Lower leg skin (tissue), 4 donors: ENCODE measurements around the gene KIZ. TPM values are rescaled to one million over a fixed set of nuclear protein-coding genes. Genes with fewer than 3 reads are reported as not detected.
"Not testable (repeated sequence)": the region's sequence is repeated elsewhere in the genome, so short reads cannot be mapped to it uniquely, and the experiment has no call there.

Experiments
- DNase-seq, 2 donors: peaks; one replicate each; pipeline ENCODE4 v3.0.0-alpha.2; 2019; ENCODE audit warnings: low spot score in 2 of 2
- H3K4me3 ChIP-seq: fragments of 200-600 bp; sonication (generic); 2 replicates; pipeline ENCODE4 v1.5.1; 2017; ENCODE audit warnings: mild to moderate bottlenecking, low read depth; ENCODE audit not compliant: poor library complexity, severe bottlenecking
- POLR2A ChIP-seq, 2 donors: fragments of 450-650 bp; IDR thresholded peaks; one replicate each; pipeline ENCODE4 v1.6.1; 2016 to 2017; ENCODE audit warnings: antibody characterized with exemption in 2 of 2, mild to moderate bottlenecking in 1 of 2, moderate library complexity in 1 of 2
- WGBS, 2 donors: methylation state at CpG; one replicate each; pipeline ENCODE4 v1.1.5; 2018; 5-methylcytosine and 5-hydroxymethylcytosine counted together
- intact Hi-C: fragments of 100-400 bp; cut with DNase I; formaldehyde crosslinking; loops from one replicate; pipeline ENCODE4 v1.15.0; 2023; ENCODE audit warnings: low total_unique reads
- total RNA-seq, 4 donors: library from RNA; depleted of rRNA; stranded (reverse); fragments of >200 nt; gene quantifications; one replicate each; pipeline ENCODE4 v1.1.0, GENCODE V29; 2016
- TF ChIP-seq, protein P1 (sequence below), 3 donors: fragments of 450-650 bp; IDR thresholded peaks; one replicate each; pipeline ENCODE4 v1.5.1; 2016; ENCODE audit warnings: antibody characterized with exemption in 3 of 3, mild to moderate bottlenecking in 3 of 3, moderate library complexity in 2 of 3

Gene KIZ
- total RNA-seq, 4 donors from 2014 or later, result 17.8 to 25.0 (median 23.0) TPM

DNA sequence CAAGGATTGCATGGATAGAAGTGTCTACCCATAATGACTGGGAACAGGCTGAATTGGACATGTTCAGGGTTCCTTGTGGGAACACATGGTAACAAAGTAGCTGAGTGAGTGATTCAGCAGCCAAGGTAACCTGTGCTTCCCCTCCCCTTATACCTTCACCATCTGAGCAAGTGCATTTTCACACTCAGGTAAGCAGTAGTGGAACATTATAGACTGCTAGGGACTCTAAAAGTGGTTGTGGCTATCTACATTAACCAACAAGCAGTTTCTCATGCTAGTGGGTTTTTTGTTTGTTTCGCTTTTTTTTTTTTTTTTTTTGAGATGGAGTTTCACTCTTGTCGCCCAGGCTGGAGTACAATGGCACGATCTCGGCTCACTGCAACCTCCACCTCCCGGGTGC is 41.4 kb downstream of the KIZ start:
- 100% methylated on average over 5 of the region's 5 CpGs for WGBS, 2 donors
- intact Hi-C loops, result no loop called here
- H3K4me3 ChIP-seq, result no peak overlapping the region
- TF ChIP-seq, protein P1, sequence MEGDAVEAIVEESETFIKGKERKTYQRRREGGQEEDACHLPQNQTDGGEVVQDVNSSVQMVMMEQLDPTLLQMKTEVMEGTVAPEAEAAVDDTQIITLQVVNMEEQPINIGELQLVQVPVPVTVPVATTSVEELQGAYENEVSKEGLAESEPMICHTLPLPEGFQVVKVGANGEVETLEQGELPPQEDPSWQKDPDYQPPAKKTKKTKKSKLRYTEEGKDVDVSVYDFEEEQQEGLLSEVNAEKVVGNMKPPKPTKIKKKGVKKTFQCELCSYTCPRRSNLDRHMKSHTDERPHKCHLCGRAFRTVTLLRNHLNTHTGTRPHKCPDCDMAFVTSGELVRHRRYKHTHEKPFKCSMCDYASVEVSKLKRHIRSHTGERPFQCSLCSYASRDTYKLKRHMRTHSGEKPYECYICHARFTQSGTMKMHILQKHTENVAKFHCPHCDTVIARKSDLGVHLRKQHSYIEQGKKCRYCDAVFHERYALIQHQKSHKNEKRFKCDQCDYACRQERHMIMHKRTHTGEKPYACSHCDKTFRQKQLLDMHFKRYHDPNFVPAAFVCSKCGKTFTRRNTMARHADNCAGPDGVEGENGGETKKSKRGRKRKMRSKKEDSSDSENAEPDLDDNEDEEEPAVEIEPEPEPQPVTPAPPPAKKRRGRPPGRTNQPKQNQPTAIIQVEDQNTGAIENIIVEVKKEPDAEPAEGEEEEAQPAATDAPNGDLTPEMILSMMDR (IDR thresholded peaks at IDR 0.05), result no peak
- no peak for TF ChIP-seq POLR2A (IDR thresholded peaks at IDR 0.05)
- DNase-seq, result no peak

DNA sequence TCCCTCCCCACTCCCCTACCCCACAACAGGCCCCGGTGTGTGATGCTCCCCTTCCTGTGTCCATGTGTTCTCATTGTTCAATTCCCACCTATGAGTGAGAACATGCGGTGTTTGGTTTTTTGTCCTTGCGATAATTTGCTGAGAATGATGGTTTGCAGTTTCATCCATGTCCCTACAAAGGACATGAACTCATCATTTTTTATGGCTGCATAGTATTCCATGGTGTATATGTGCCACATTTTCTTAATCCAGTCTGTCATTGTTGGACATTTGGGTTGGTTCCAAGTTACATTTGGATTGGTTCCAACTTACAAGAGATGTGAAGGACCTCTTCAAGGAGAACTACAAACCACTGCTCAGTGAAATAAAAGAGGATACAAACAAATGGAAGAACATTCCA is 42.2 kb downstream of the KIZ start:
- 96 to 100% methylated on average over 3 of the region's 3 CpGs for WGBS, 2 donors
- DNase-seq, H3K4me3 ChIP-seq, intact Hi-C loops: not testable (repeated sequence)

DNA sequence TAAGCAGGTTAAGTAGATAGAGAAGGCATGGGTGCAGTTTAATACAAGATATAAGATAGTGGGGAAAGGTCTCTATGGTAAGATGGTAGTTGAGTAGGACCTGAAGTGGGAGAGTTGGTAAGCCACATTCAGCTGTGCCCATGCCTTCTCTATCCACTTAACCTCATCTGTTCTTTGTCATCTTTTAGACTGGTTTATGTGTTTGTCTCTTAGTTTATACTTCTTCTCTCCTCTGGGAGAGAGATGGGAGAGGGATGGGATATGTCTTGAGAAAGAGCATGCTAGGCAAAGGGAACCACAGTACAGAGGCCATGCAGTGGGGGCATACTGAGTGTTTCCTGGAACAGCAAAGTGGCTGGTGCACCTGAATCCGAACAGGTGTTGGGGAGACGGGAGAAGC is 46.7 kb downstream of the KIZ start:
- TF ChIP-seq POLR2A (IDR thresholded peaks at IDR 0.05), result no peak
- TF ChIP-seq, protein P1 (IDR thresholded peaks at IDR 0.05), result no peak
- WGBS, 2 donors, result 96 to 100% methylated on average over 2 of the region's 2 CpGs
- DNase-seq, result no peak
- no peak overlapping the region for H3K4me3 ChIP-seq
- intact Hi-C loops, result no loop called here

DNA sequence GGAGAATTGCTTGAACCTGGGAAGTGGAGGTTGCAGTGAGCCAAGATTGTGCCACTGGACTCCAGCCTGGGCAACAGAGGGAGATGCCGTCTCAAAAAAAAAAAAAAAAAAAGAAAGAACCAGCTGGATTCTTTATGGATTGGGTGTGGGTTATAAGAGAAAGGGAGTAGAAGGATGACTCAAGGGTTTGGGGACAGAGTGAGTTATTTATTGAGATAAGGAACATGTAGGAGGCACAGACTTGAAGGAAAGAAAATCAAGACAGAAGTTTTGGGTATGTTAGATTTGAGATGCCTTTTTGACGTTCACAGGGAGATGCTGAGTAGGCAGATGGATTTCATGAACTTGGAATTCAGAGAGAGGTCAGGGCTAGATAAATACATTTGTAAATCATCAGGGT is 47.6 kb downstream of the KIZ start:
- TF ChIP-seq POLR2A (IDR thresholded peaks at IDR 0.05), result no peak
- TF ChIP-seq, protein P1 (IDR thresholded peaks at IDR 0.05), result no peak
- DNase-seq, result no peak
- no peak overlapping the region for H3K4me3 ChIP-seq
- 73 to 78% methylated on average over 2 of the region's 2 CpGs for WGBS, 2 donors
- intact Hi-C loops, result no loop called here

DNA sequence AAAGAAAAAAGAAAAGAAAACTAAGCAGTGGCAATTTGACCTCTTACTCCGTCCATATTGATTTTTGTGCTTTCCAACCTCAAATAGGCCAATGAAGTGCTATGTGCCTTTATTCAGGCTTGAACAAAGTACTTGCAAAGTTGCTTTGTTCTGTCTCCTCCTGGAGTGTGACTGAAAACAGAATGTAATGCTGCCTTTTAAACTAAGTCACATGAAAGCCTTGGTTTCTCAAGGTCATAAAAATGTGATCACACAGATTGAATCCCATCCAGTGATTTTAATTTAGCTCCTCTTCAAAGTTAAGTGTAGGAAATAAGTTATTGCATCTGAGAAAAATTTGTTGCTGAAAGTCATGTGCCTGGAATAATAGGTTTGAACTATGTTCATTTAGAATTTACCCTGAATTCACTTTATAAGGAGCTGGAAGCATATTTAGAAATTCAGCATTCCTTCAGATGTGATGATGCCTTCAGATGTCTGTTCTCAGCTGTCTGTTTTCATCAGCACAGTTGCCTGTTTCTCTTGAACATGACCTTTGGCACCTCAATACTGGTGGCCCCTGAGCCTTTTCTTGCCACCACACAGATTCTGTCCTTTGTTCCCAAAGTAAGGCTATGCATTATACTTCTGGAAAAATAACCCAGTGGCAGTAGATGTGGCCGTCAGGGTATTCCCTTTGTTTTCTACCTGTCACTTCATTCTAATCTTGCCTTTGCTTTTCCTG is 48.8 kb downstream of the KIZ start:
- DNase-seq, result no peak
- WGBS, 2 donors, result 89% methylated on average over 2 of the region's 2 CpGs
- H3K4me3 ChIP-seq, result no peak overlapping the region
- intact Hi-C loops, result no loop called here
- TF ChIP-seq, protein P1 (IDR thresholded peaks at IDR 0.05), result no peak
- TF ChIP-seq POLR2A (IDR thresholded peaks at IDR 0.05), result no peak

DNA sequence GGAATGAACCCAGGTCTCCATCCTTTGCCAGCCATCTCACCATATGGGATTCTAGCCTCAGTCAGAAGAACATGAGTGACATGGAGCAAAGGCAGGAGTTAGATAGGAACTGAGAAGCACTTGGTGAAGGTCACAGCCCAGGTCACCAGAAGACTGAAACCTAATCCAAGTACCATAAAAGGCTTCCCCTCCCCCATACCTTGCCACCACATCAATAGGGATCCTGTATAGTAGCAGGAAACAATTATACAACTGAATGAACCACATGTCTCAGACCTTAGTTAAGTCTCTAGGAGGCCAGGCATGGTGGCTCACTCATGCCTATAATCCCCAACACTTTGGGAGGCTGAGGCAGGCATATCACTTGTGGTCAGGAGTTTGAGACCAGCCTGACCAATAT is 49.6 kb downstream of the KIZ start:
- intact Hi-C loops, result no loop called here
- H3K4me3 ChIP-seq, result no peak overlapping the region
- DNase-seq, result no peak
- TF ChIP-seq, protein P1 (IDR thresholded peaks at IDR 0.05), result no peak
